ENCODE results near the gene SYNJ2.

SYNJ2 gene

GRCh38 chr6:158046201-158047126, 64.8 kb downstream of the SYNJ2 start:
- Histone ChIP-seq H3K27ac (peak overlapping the region in 1 of 21 experiments; percentile 16), H3K4me3 (no peak overlapping the region)

GRCh38 chr6:158047127-158047518, 65.5 kb downstream of the SYNJ2 start:
- Histone ChIP-seq H3K4me3 (no peak overlapping the region), H3K27ac (peak overlapping the region in 1 of 21 experiments; percentile 26)

- peak overlapping the region in 2 of 21 experiments; percentile 26 to 44 for H3K27ac ChIP-seq
- no peak overlapping the region for H3K4me3 ChIP-seq
Observed at GRCh38 chr6:158047563-158048323, 66.1 kb downstream of the SYNJ2 start.

GRCh38 chr6:158048589-158048988, 66.9 kb downstream of the SYNJ2 start:
- no peak overlapping the region for H3K4me3 ChIP-seq

GRCh38 chr6:158049055-158050028, 67.7 kb downstream of the SYNJ2 start:
- peak overlapping the region in 1 of 21 experiments; percentile 28 for H3K27ac ChIP-seq
- H3K4me3 ChIP-seq: no peak overlapping the region

More at GRCh38 chr6:158048589-158048988, 66.9 kb downstream of the SYNJ2 start:
- H3K27ac ChIP-seq: no peak overlapping the region

GRCh38 chr6:158050107-158050735, 68.6 kb downstream of the SYNJ2 start:
- H3K4me3 ChIP-seq: no peak overlapping the region
- H3K27ac ChIP-seq: peak overlapping the region in 2 of 21 experiments; percentile 28 to 44

- no peak overlapping the region for H3K4me3 ChIP-seq
- H3K27ac ChIP-seq: peak overlapping the region in 3 of 21 experiments; percentile 28 to 44 (median 42)
Observed at GRCh38 chr6:158050955-158051354, 69.3 kb downstream of the SYNJ2 start.

- Histone ChIP-seq H3K27ac (no peak overlapping the region), H3K4me3 (no peak overlapping the region)
Observed at GRCh38 chr6:158051968-158052367, 70.3 kb downstream of the SYNJ2 start.

- Histone ChIP-seq H3K27ac (no peak overlapping the region), H3K4me3 (no peak overlapping the region)
Observed at GRCh38 chr6:158053377-158054313, 72.0 kb downstream of the SYNJ2 start.

GRCh38 chr6:158056355-158056754, 74.7 kb downstream of the SYNJ2 start:
- Histone ChIP-seq H3K4me3 (no peak overlapping the region), H3K27ac (peak overlapping the region in 6 of 21 experiments; percentile 11 to 92 (median 78))

GRCh38 chr6:158056804-158057203, 75.1 kb downstream of the SYNJ2 start:
- Histone ChIP-seq H3K27ac (peak overlapping the region in 16 of 21 experiments; percentile 11 to 92 (median 73)), H3K4me3 (no peak overlapping the region)

GRCh38 chr6:158057213-158057987, 75.7 kb downstream of the SYNJ2 start:
- Histone ChIP-seq H3K4me3 (no peak overlapping the region), H3K27ac (peak overlapping the region in 20 of 21 experiments; percentile 20 to 92 (median 70))

GRCh38 chr6:158058171-158058651, 76.5 kb downstream of the SYNJ2 start:
- peak overlapping the region in 14 of 21 experiments; percentile 51 to 94 (median 74) for H3K27ac ChIP-seq
- no peak overlapping the region for H3K4me3 ChIP-seq

- H3K27ac ChIP-seq: peak overlapping the region in 8 of 21 experiments; percentile 8 to 94 (median 86)
- H3K4me3 ChIP-seq: no peak overlapping the region
Observed at GRCh38 chr6:158059108-158059507, 77.4 kb downstream of the SYNJ2 start.

GRCh38 chr6:158060455-158061360, 79.0 kb downstream of the SYNJ2 start:
- H3K4me3 ChIP-seq: no peak overlapping the region
- peak overlapping the region; percentile 36 to 94 (median 85) for H3K27ac ChIP-seq

- H3K27ac ChIP-seq: peak overlapping the region in 13 of 21 experiments; percentile 35 to 94 (median 87)
Observed at GRCh38 chr6:158061361-158061708, 79.7 kb downstream of the SYNJ2 start.

More at GRCh38 chr6:158061361-158061708, 79.7 kb downstream of the SYNJ2 start:
- H3K4me3 ChIP-seq: no peak overlapping the region

Data from skin epidermis (tissue), 12 donors.